Mesendoderm (in vitro differentiated cells): Measurements from ENCODE around the gene KLF15.

ENCODE experiments used
- DNase-seq: peaks from one replicate; pipeline ENCODE4 v3.0.0; 2013
- H2AK5ac ChIP-seq: 2 replicates; pipeline ENCODE4 v1.6.1; 2013; ENCODE audit warnings: low read length, inconsistent platforms
- H2BK120ac ChIP-seq: 2 replicates; pipeline ENCODE4 v1.6.1; 2013; ENCODE audit warnings: low read depth, mild to moderate bottlenecking, low read length, moderate library complexity, mixed read lengths
- H2BK15ac ChIP-seq: replicated peaks from 2 replicates; pipeline ENCODE4 v1.6.1; 2013; ENCODE audit warnings: low read depth, mild to moderate bottlenecking, moderate library complexity
- H2BK5ac ChIP-seq: 2 replicates; pipeline ENCODE4 v1.6.1; 2013; ENCODE audit warnings: low read length, inconsistent platforms
- H3K18ac ChIP-seq: 2 replicates; pipeline ENCODE4 v1.6.1; 2013; ENCODE audit warnings: mild to moderate bottlenecking, low read length, mixed read lengths
- H3K23ac ChIP-seq: one replicate; pipeline ENCODE4 v1.6.1; 2013; ENCODE audit warnings: low read length
- H3K27ac ChIP-seq: 2 replicates; pipeline ENCODE4 v1.5.1; 2013; ENCODE audit warnings: low read depth, mild to moderate bottlenecking, inconsistent platforms, low read length, moderate library complexity
- H3K27me3 ChIP-seq: 2 replicates; pipeline ENCODE4 v1.6.1; 2013; ENCODE audit warnings: low read length, control low read depth, mild to moderate bottlenecking, inconsistent platforms; ENCODE audit not compliant: insufficient read depth, poor library complexity
- H3K36me3 ChIP-seq: 2 replicates; pipeline ENCODE4 v1.6.1; 2013; ENCODE audit warnings: low read length, inconsistent platforms; ENCODE audit not compliant: control insufficient read depth, insufficient read depth
- H3K4ac ChIP-seq: one replicate; pipeline ENCODE4 v1.6.1; 2013; ENCODE audit warnings: low read depth, mild to moderate bottlenecking, low read length, moderate library complexity
- H3K4me1 ChIP-seq: 2 replicates; pipeline ENCODE4 v1.6.1; 2013; ENCODE audit warnings: low read depth, low read length, inconsistent platforms; ENCODE audit not compliant: control insufficient read depth
- H3K4me2 ChIP-seq: 2 replicates; pipeline ENCODE4 v1.6.1; 2013; ENCODE audit warnings: low read length
- H3K4me3 ChIP-seq: 2 replicates; pipeline ENCODE4 v1.5.1; 2013; ENCODE audit warnings: mild to moderate bottlenecking, low read length
- H3K56ac ChIP-seq: one replicate; pipeline ENCODE4 v1.6.1; 2013; ENCODE audit warnings: low read length
- H3K79me1 ChIP-seq: 2 replicates; pipeline ENCODE4 v1.6.1; 2013; ENCODE audit warnings: low read length, inconsistent platforms
- H3K79me2 ChIP-seq: 2 replicates; pipeline ENCODE4 v1.6.1; 2013; ENCODE audit warnings: mild to moderate bottlenecking, low read length; ENCODE audit not compliant: control insufficient read depth, insufficient read depth
- H3K9ac ChIP-seq: 2 replicates; pipeline ENCODE4 v1.6.1; 2013; ENCODE audit warnings: low read length, inconsistent platforms
- H4K5ac ChIP-seq: one replicate; pipeline ENCODE4 v1.6.1; 2013; ENCODE audit warnings: low read length
- H4K8ac ChIP-seq: one replicate; pipeline ENCODE4 v1.6.1; 2013; ENCODE audit warnings: low read depth, mild to moderate bottlenecking, control low read depth, low read length, moderate library complexity
- WGBS: extraction: QIAGEN DNeasy Blood & Tissue Kit; methylation state at CpG from one replicate; pipeline ENCODE4 v1.1.7; 2013; ENCODE audit warnings: low lambda C conversion rate, missing lambda C conversion rate; ENCODE audit not compliant: insufficient coverage; ENCODE audit errors: extremely low coverage; 5-methylcytosine and 5-hydroxymethylcytosine counted together

The KLF15 gene

DNA sequence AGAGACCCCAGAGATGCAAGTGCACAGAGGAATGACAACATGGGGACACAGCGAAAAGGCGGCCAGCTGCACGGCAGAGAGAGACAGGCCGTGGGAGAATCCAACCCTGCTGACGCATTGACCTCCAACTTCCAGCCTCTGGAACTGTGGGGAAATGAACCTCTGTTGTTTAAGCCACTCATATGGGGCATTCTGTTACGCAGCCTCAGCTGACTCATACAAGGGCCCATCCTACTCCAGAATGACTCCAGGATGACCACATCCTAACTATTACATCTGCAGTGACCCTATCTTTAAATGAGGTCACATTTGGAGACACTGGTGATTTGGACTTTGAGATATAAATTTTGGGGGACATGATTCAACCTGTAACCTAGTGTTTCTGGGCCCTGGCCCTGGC lies 44.0 kb downstream of the KLF15 start:
- no CpG with 5 or more reads among the region's 6 CpGs for WGBS
- no peaks in the 10 kb centered on the region for H3K36me3 ChIP-seq
- H3K4me2 ChIP-seq, result no peak overlapping the region
- no peak overlapping the region for H2BK5ac ChIP-seq
- no peak overlapping the region for H2AK5ac ChIP-seq
- H3K18ac ChIP-seq, result no peak overlapping the region
- H3K27me3 ChIP-seq, result no peaks in the 10 kb centered on the region
- H3K4ac ChIP-seq, result no peak overlapping the region
- no peaks in the 10 kb centered on the region for H3K4me1 ChIP-seq
- no peak overlapping the region for H3K56ac ChIP-seq
- no peak overlapping the region for H3K23ac ChIP-seq
- H3K9ac ChIP-seq, result no peak overlapping the region
- H2BK120ac ChIP-seq, result no peak overlapping the region
- no peak overlapping the region for H4K8ac ChIP-seq
- H3K27ac ChIP-seq, result no peak overlapping the region
- no peak overlapping the region for H4K5ac ChIP-seq
- DNase-seq, result no peak
- no peaks in the 10 kb centered on the region for H3K79me2 ChIP-seq
- no peaks in the 10 kb centered on the region for H3K79me1 ChIP-seq
- H2BK15ac ChIP-seq, result no peak overlapping the region
- H3K4me3 ChIP-seq, result no peak overlapping the region

DNA sequence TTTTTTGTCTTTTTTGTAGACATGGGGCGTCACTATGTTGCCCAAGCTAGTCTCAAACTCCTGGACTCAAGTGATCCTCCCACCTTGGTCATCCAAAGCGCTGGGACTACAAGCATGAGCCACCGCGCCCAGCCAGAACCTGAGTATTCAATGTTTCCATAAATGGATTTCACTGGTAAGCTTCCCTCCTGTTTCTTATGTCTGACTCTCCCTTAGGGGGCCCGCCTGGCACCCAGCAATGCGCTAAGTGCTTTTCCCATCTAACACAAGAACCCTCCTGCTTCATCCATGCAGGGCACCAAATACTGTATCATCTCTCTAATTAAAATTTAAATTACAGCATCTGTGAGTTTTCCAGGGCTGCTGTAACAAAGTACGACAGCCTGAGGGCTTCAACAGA lies 44.9 kb downstream of the KLF15 start:
- Histone ChIP-seq H3K23ac (no peak overlapping the region), H2AK5ac (no peak overlapping the region), H3K18ac (no peak overlapping the region), H2BK120ac (no peak overlapping the region), H3K4ac (no peak overlapping the region), H3K27ac (no peak overlapping the region), H3K79me1 (no peaks in the 10 kb centered on the region), H4K8ac (no peak overlapping the region), H3K9ac (no peak overlapping the region), H4K5ac (no peak overlapping the region), H2BK15ac (no peak overlapping the region), H3K79me2 (no peaks in the 10 kb centered on the region), H2BK5ac (no peak overlapping the region), H3K4me2 (no peak overlapping the region), H3K36me3 (no peaks in the 10 kb centered on the region), H3K4me1 (no peaks in the 10 kb centered on the region), H3K27me3 (no peaks in the 10 kb centered on the region), H3K4me3 (no peak overlapping the region), H3K56ac (no peak overlapping the region)
- no CpG with 5 or more reads among the region's 7 CpGs for WGBS
- DNase-seq, result no peak

DNA sequence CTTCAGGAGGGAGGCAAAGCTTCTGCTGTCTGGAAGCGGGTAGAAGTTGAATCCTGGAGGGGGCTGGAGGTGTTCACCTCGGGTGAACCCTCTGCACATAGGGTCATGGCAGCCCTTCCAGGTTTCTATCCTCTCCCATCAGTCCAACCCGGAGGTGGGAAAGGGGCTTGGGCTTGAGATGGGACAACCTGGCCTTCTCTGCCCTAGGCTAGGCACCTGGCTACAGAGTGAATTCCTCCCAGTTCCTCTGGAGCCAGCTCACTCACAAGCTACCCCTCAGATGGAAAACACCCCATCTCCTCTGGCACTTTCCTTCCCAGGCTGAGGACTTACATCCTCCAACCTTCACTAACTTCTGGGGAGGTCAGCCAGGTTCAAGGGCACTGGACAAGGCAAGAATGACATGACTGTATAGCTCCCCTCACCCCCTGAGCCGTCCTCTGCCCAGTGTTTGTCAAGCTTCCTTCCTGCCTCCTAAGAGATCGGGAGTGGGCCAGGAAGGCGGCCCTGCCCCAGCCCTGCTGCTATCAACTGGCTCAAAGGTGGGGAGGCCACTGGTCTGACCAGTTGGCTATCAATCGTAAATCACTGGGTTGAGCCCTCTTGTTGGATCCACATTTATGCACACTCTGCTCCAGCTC lies 45.8 kb downstream of the KLF15 start:
- no peak overlapping the region for H2BK5ac ChIP-seq
- H3K56ac ChIP-seq, result no peak overlapping the region
- no peaks in the 10 kb centered on the region for H3K4me1 ChIP-seq
- no CpG with 5 or more reads among the region's 7 CpGs for WGBS
- H3K27me3 ChIP-seq, result no peaks in the 10 kb centered on the region
- no peak overlapping the region for H2BK15ac ChIP-seq
- no peak overlapping the region for H3K23ac ChIP-seq
- no peaks in the 10 kb centered on the region for H3K79me1 ChIP-seq
- no peak overlapping the region for H2AK5ac ChIP-seq
- H3K4me2 ChIP-seq, result no peak overlapping the region
- H3K79me2 ChIP-seq, result no peaks in the 10 kb centered on the region
- H3K9ac ChIP-seq, result no peak overlapping the region
- no peak overlapping the region for H3K18ac ChIP-seq
- DNase-seq, result no peak
- no peak overlapping the region for H3K4ac ChIP-seq
- H2BK120ac ChIP-seq, result no peak overlapping the region
- H3K27ac ChIP-seq, result no peak overlapping the region
- no peak overlapping the region for H3K4me3 ChIP-seq
- no peak overlapping the region for H4K5ac ChIP-seq
- H3K36me3 ChIP-seq, result no peaks in the 10 kb centered on the region
- H4K8ac ChIP-seq, result no peak overlapping the region

DNA sequence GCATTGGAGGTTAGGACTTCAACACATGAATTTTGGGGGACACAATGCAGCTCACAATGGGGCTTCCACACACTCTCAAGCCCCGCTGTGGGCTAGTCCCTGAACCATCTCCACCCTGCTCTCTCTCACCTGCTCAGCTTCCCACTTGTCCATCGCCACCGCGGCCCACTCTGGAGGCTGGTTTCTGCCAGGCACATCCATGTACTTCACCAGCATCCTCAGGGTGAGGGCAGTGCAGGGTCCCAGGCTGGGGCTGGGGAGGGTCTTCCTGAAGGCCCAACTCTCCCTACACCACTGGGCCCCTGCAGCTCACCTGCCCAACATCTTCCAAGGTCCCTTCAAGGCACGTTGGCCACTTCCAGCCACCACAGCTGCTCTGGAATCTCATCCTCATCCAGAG lies 46.4 kb downstream of the KLF15 start:
- H2BK120ac ChIP-seq, result no peak overlapping the region
- no peaks in the 10 kb centered on the region for H3K27me3 ChIP-seq
- H3K4me3 ChIP-seq, result no peak overlapping the region
- no peak overlapping the region for H3K4me2 ChIP-seq
- no peaks in the 10 kb centered on the region for H3K36me3 ChIP-seq
- no peak overlapping the region for H4K5ac ChIP-seq
- no peak overlapping the region for H3K56ac ChIP-seq
- no peak overlapping the region for H2AK5ac ChIP-seq
- no peaks in the 10 kb centered on the region for H3K4me1 ChIP-seq
- no peak overlapping the region for H3K9ac ChIP-seq
- no peak overlapping the region for H2BK5ac ChIP-seq
- H4K8ac ChIP-seq, result no peak overlapping the region
- no peak overlapping the region for H3K4ac ChIP-seq
- no CpG with 5 or more reads among the region's 5 CpGs for WGBS
- no peaks in the 10 kb centered on the region for H3K79me2 ChIP-seq
- no peak overlapping the region for H3K27ac ChIP-seq
- H3K18ac ChIP-seq, result no peak overlapping the region
- no peak overlapping the region for H2BK15ac ChIP-seq
- H3K23ac ChIP-seq, result no peak overlapping the region
- no peak for DNase-seq
- no peaks in the 10 kb centered on the region for H3K79me1 ChIP-seq

DNA sequence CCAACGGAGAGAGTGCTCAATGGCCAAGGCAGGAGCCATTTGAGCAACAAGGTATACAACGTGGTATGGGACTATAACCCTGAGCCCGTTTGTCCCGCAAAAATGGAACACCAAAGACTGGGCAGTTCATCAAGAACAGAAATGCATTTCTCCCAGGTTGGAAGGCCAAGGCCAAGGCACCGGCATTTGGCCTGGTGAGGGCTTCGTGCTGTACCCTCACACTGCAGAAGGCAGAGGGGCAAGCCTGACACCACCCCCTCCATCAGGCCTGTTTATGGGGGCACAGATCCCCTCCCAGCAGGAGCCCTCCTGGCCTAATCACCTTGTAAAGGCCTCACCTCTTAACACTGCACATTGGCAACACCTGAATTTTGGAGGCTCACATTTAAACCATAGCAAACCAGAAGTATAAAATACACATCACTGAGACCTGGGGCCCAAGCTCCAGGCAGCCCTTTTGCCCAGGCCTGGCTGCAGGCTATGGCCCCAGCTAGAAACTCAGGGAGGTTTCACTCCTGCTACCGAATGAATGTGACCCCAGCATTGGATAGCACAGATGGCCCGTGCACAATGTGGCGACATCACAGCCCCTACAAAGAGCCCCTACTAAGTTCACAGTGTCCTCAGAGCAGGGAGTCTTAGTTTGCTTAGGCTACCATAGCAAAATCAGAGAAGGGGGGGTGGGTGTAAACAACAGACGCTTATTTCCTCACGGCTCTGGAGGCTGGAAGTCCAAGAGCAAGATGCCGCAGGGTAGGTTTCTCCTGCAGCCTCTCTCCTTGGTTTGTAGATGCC lies 47.1 kb downstream of the KLF15 start:
- H3K27me3 ChIP-seq, result no peaks in the 10 kb centered on the region
- H2BK15ac ChIP-seq, result no peak overlapping the region
- no peak overlapping the region for H3K56ac ChIP-seq
- no peak overlapping the region for H3K9ac ChIP-seq
- no peak overlapping the region for H3K18ac ChIP-seq
- no CpG with 5 or more reads among the region's 12 CpGs for WGBS
- no peaks in the 10 kb centered on the region for H3K36me3 ChIP-seq
- no peak overlapping the region for H3K27ac ChIP-seq
- H3K4ac ChIP-seq, result no peak overlapping the region
- no peak for DNase-seq
- no peak overlapping the region for H3K4me3 ChIP-seq
- H3K4me2 ChIP-seq, result no peak overlapping the region
- no peaks in the 10 kb centered on the region for H3K4me1 ChIP-seq
- H2BK5ac ChIP-seq, result no peak overlapping the region
- no peaks in the 10 kb centered on the region for H3K79me1 ChIP-seq
- H3K23ac ChIP-seq, result no peak overlapping the region
- H3K79me2 ChIP-seq, result no peaks in the 10 kb centered on the region
- no peak overlapping the region for H4K8ac ChIP-seq
- H2AK5ac ChIP-seq, result no peak overlapping the region
- no peak overlapping the region for H4K5ac ChIP-seq
- H2BK120ac ChIP-seq, result no peak overlapping the region
